Endothelial cell of umbilical vein (primary cell): Measurements from ENCODE around the gene ZNF488. TPM values are rescaled to one million over a fixed set of nuclear protein-coding genes. Genes with fewer than 3 reads are reported as not detected.

Experiments
- BruUV-seq: library from RNA; stranded (reverse); fragments of 400-500 nt; replicated peaks from 2 replicates; lab custom pipeline; 2021; lab: Mats Ljungman, UMichigan
- CTCF ChIA-PET: fragments of 300-600, 350-600 bp; sonication (Branson Sonifier 250); formaldehyde crosslinking; loops from one replicate; lab custom pipeline; 2021; ENCODE audit warnings: antibody characterized with exemption, inconsistent platforms; lab: Charles Lee
- POLR2A ChIA-PET: fragments of 300-600, 350-600 bp; sonication (Branson Sonifier 250); formaldehyde crosslinking; loops from one replicate; lab custom pipeline; 2021; ENCODE audit warnings: antibody characterized with exemption, inconsistent platforms; lab: Charles Lee
- DNase-seq: peaks from one replicate; pipeline ENCODE4 v3.0.0-alpha.2; 2011; ENCODE audit warnings: low read depth, low spot score
- FAIRE-seq: peaks from 2 replicates; lab custom pipeline; 2011; peaks lifted over from hg19 to GRCh38; lab: Jason Lieb, UNC
- H2AFZ ChIP-seq: 2 replicates; pipeline ENCODE4 v1.6.0; 2012; ENCODE audit warnings: low read depth, low read length, control low read depth, inconsistent platforms
- H3K27ac ChIP-seq: 2 replicates; pipeline ENCODE4 v1.5.1; 2011; ENCODE audit warnings: low read depth, mild to moderate bottlenecking, control low read depth, low read length, moderate library complexity; ENCODE audit not compliant: insufficient read depth
- H3K27me3 ChIP-seq, 2 experiments: 2 replicates each; pipeline versions ENCODE4 v1.6.0 to v1.6.1; 2011; ENCODE audit warnings: low read length in 2 of 2, mixed read lengths in 1 of 2; ENCODE audit not compliant: control insufficient read depth in 2 of 2, insufficient read depth in 2 of 2
- H3K36me3 ChIP-seq, 2 experiments: 2 replicates in 1 of 2; 3 replicates in 1 of 2; pipeline ENCODE4 v1.5.1; 2011; ENCODE audit warnings: low read length in 2 of 2, mild to moderate bottlenecking in 1 of 2, moderate library complexity in 1 of 2; ENCODE audit not compliant: control insufficient read depth in 2 of 2, insufficient read depth in 2 of 2; ENCODE audit errors: extremely low read depth in 1 of 2
- H3K4me1 ChIP-seq: 3 replicates; pipeline ENCODE4 v1.5.1; 2011; ENCODE audit warnings: mild to moderate bottlenecking, low read length; ENCODE audit not compliant: control insufficient read depth, insufficient read depth; ENCODE audit errors: extremely low read depth
- H3K4me2 ChIP-seq: 2 replicates; pipeline ENCODE4 v1.6.1; 2011; ENCODE audit warnings: low read length, control low read depth, mixed read lengths; ENCODE audit not compliant: insufficient read depth
- H3K4me3 ChIP-seq, 3 experiments: fragments of 200-600 bp in 1 of 3; sonication (generic), shearing (Covaris generic) in 1 of 3; replicated peaks in 1 of 3; 2 replicates each; pipeline ENCODE4 v1.5.1; 2011 to 2016; ENCODE audit warnings: control low read depth in 3 of 3, low read length in 3 of 3, mild to moderate bottlenecking in 2 of 3, inconsistent platforms in 1 of 3, low read depth in 1 of 3, moderate library complexity in 1 of 3; ENCODE audit not compliant: insufficient read depth in 1 of 3
- H3K79me2 ChIP-seq: 2 replicates; pipeline ENCODE4 v1.6.0; 2012; ENCODE audit warnings: low read length, inconsistent platforms; ENCODE audit not compliant: control insufficient read depth, insufficient read depth
- H3K9ac ChIP-seq: replicated peaks from 2 replicates; pipeline ENCODE3; 2011; ENCODE audit warnings: low read length, control low read depth; ENCODE audit not compliant: insufficient read depth; ENCODE audit errors: extremely low read depth
- H3K9me1 ChIP-seq: replicated peaks from 3 replicates; pipeline ENCODE4 v1.6.0; 2011; ENCODE audit warnings: mild to moderate bottlenecking, low read length; ENCODE audit not compliant: control insufficient read depth, insufficient read depth; ENCODE audit errors: extremely low read depth
- H3K9me3 ChIP-seq: replicated peaks from 2 replicates; pipeline ENCODE4 v1.5.1; 2012; ENCODE audit warnings: low read length, inconsistent platforms; ENCODE audit not compliant: control insufficient read depth, insufficient read depth
- H4K20me1 ChIP-seq: replicated peaks from 2 replicates; pipeline ENCODE3; 2011; ENCODE audit warnings: mild to moderate bottlenecking, low read length; ENCODE audit not compliant: control insufficient read depth, insufficient read depth; ENCODE audit errors: extremely low read depth
- CTCF ChIP-seq, 2 donors: IDR thresholded peaks; 1 replicate in 1 of 2; 2 replicates in 1 of 2; pipeline ENCODE4 v1.5.1; 2011; ENCODE audit warnings: low read length in 2 of 2, mild to moderate bottlenecking in 2 of 2, moderate library complexity in 2 of 2, control low read depth in 1 of 2, inconsistent platforms in 1 of 2, low read depth in 1 of 2; ENCODE audit not compliant: insufficient read depth in 1 of 2; ENCODE audit errors: extremely low read depth in 1 of 2
- EZH2 ChIP-seq: IDR thresholded peaks from 2 replicates; pipeline ENCODE4 v1.6.1; 2012; ENCODE audit warnings: borderline replicate concordance, low read depth, mild to moderate bottlenecking, moderate library complexity, low read length, inconsistent platforms; ENCODE audit not compliant: severe bottlenecking
- FOS ChIP-seq: IDR thresholded peaks from 2 replicates; pipeline ENCODE4 v1.6.1; 2011; ENCODE audit warnings: mild to moderate bottlenecking, low read length, moderate library complexity, borderline replicate concordance; ENCODE audit not compliant: insufficient read depth
- GATA2 ChIP-seq: IDR thresholded peaks from 2 replicates; pipeline ENCODE4 v1.7.0; 2011; ENCODE audit warnings: low read depth, mild to moderate bottlenecking, moderate library complexity, mixed read lengths, low read length; ENCODE audit not compliant: insufficient read length, insufficient read depth
- JUN ChIP-seq: IDR thresholded peaks from 2 replicates; pipeline ENCODE4 v1.6.1; 2011; ENCODE audit warnings: borderline replicate concordance, low read depth; ENCODE audit not compliant: insufficient read length, insufficient read depth
- MYC ChIP-seq: IDR thresholded peaks from one replicate; pipeline ENCODE4 v1.6.1; 2011; ENCODE audit warnings: mild to moderate bottlenecking, low read depth, low read length
- POLR2A ChIP-seq: IDR thresholded peaks from 2 replicates; pipeline ENCODE4 v1.6.1; 2012; ENCODE audit warnings: low read depth, mild to moderate bottlenecking, control low read depth, low read length
- POLR2AphosphoS5 ChIP-seq: IDR thresholded peaks from 2 replicates; pipeline ENCODE4 v1.6.1; 2012; ENCODE audit warnings: low read depth, mild to moderate bottlenecking, control low read depth, low read length, moderate library complexity; ENCODE audit not compliant: insufficient read depth
- dilution Hi-C: fragments of 300-500 bp; cut with MboI; formaldehyde crosslinking; loops from one replicate; pipeline ENCODE4 v1.15.0; 2019; ENCODE audit warnings: low sequenced_read_pairs; ENCODE audit not compliant: extremely low pct_ligation_motif_present
- intact Hi-C: fragments of 100-400 bp; cut with micrococcal nuclease; formaldehyde crosslinking; loops from one replicate; pipeline ENCODE4 v1.10.0; 2022
- polyA plus RNA-seq, 4 experiments: library from polyadenylated mRNA; depleted of rRNA in 3 of 4; stranded (reverse) in 3 of 4; unstranded in 1 of 4; fragments of >200 nt; gene quantifications; 2 replicates each; pipeline versions ENCODE4 v1.2.1 to v1.2.3, GENCODE V29; 2011 to 2012; ENCODE audit warnings: missing spikeins in 1 of 4
- total RNA-seq: library from RNA; stranded (reverse); gene quantifications from 2 replicates; pipeline ENCODE4 v1.2.3, GENCODE V29; 2021
- TF ChIP-seq, protein P1 (sequence below): IDR thresholded peaks from 2 replicates; pipeline ENCODE4 v1.6.1; 2011; ENCODE audit not compliant: insufficient read depth, insufficient read length

ZNF488 gene
- total and polyA plus RNA-seq, 2 donors (not counting 3 experiments of a cell fraction or from before 2014, with no cell fraction given): 0.21 to 0.38 TPM

- CTCF ChIA-PET: interaction anchor here (1.1 kb wide), 1 partner anchor 39 kb away, joined by 3 read pairs; no protein-coding TSS in a partner anchor
- peaks cover 2% of the 10 kb centered on the region in 2 experiments for H3K27me3 ChIP-seq
- no peaks in the 10 kb centered on the region for H3K9me3 ChIP-seq
- H3K9me1 ChIP-seq: no peaks in the 10 kb centered on the region
- peaks cover 18% of the 10 kb centered on the region for H3K4me1 ChIP-seq
- TF ChIP-seq POLR2A (no peak), FOS (no peak), CTCF (IDR thresholded peaks at IDR 0.05; ENCODE audit: extremely low read depth in 1 of 2, insufficient read depth in 1 of 2, low read depth in 1 of 2, low read length in 2 of 2) (no peak), EZH2 (no peak), POLR2AphosphoS5 (no peak), GATA2 (no peak), MYC (no peak), JUN (no peak)
- TF ChIP-seq, protein P1, sequence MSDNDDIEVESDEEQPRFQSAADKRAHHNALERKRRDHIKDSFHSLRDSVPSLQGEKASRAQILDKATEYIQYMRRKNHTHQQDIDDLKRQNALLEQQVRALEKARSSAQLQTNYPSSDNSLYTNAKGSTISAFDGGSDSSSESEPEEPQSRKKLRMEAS: no peak
- DNase-seq (no peak), FAIRE-seq (no peak)
- dilution Hi-C loops: no loop called here
- no peak overlapping the region for H3K4me2 ChIP-seq
- H3K9ac ChIP-seq: no peak overlapping the region
- H3K4me3 ChIP-seq: no peak overlapping the region
- BruUV-seq: no TSS peak
- no peaks in the 10 kb centered on the region for H4K20me1 ChIP-seq
- intact Hi-C loops: no loop called here
- H2AFZ ChIP-seq: no peak overlapping the region
- H3K36me3 ChIP-seq: no peaks in the 10 kb centered on the region
- POLR2A ChIA-PET: no interaction called here
- H3K79me2 ChIP-seq: no peaks in the 10 kb centered on the region
- no peak overlapping the region for H3K27ac ChIP-seq
Observed at GRCh38 chr10:47401210-47401609, 17.1 kb upstream of the ZNF488 start.
